ENCODE measurements around the gene VWC2L.

DNA sequence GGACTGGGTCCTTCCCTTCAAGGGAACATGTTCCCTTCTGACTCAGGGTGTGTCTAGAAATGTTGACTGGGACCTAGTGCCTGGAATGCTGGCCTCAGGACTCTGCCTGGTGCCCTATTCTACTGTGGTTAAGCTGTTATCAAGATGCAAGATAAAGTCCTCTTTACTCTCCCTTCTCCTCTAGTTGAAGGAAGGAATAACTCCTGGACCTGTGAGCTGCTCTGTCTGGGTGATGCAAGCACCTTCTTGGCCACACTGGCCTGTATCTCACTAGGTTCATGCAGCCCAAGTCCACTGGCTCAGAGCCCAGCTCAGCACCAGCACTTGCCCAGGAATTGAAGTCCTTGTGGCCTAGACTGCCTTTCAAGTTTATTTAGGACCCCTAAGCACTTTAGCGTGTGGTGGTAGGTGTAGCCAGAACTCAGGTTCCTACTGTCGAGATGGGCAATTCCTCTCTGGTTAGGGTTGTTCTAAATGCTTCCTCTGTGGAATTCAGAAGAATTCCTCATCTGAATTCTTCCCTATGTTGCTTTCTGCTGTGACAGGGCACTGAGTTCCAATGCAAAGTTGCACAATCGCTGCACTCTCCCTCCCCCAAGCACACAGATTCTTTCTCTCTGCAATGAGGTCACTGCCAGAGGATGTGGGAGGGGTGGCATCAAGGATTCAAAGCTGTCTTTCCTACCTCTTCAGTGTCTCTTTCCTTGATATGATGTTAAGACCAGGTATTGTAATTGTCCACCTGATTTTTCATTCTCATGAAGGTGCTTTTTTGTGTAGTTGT lies 54.7 kb downstream of the VWC2L start:
- TF ChIP-seq, protein P1, sequence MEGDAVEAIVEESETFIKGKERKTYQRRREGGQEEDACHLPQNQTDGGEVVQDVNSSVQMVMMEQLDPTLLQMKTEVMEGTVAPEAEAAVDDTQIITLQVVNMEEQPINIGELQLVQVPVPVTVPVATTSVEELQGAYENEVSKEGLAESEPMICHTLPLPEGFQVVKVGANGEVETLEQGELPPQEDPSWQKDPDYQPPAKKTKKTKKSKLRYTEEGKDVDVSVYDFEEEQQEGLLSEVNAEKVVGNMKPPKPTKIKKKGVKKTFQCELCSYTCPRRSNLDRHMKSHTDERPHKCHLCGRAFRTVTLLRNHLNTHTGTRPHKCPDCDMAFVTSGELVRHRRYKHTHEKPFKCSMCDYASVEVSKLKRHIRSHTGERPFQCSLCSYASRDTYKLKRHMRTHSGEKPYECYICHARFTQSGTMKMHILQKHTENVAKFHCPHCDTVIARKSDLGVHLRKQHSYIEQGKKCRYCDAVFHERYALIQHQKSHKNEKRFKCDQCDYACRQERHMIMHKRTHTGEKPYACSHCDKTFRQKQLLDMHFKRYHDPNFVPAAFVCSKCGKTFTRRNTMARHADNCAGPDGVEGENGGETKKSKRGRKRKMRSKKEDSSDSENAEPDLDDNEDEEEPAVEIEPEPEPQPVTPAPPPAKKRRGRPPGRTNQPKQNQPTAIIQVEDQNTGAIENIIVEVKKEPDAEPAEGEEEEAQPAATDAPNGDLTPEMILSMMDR (IDR thresholded peaks at IDR 0.05; ENCODE audit: low read depth, low read length, missing input control): no peak
- TF ChIP-seq, protein P2, sequence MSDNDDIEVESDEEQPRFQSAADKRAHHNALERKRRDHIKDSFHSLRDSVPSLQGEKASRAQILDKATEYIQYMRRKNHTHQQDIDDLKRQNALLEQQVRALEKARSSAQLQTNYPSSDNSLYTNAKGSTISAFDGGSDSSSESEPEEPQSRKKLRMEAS (IDR thresholded peaks at IDR 0.05): no peak
- TF ChIP-seq, protein P3, sequence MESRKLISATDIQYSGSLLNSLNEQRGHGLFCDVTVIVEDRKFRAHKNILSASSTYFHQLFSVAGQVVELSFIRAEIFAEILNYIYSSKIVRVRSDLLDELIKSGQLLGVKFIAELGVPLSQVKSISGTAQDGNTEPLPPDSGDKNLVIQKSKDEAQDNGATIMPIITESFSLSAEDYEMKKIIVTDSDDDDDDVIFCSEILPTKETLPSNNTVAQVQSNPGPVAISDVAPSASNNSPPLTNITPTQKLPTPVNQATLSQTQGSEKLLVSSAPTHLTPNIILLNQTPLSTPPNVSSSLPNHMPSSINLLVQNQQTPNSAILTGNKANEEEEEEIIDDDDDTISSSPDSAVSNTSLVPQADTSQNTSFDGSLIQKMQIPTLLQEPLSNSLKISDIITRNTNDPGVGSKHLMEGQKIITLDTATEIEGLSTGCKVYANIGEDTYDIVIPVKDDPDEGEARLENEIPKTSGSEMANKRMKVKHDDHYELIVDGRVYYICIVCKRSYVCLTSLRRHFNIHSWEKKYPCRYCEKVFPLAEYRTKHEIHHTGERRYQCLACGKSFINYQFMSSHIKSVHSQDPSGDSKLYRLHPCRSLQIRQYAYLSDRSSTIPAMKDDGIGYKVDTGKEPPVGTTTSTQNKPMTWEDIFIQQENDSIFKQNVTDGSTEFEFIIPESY (IDR thresholded peaks at IDR 0.05): no peak
- no peak for TF ChIP-seq HNF4A (conservative IDR thresholded peaks at IDR 0.05)
- no peak for TF ChIP-seq YY1 (IDR thresholded peaks at IDR 0.05)
- no peak for TF ChIP-seq TAF1 (conservative IDR thresholded peaks at IDR 0.05)
- TF ChIP-seq RXRA (IDR thresholded peaks at IDR 0.05): no peak
- TF ChIP-seq, protein P4, sequence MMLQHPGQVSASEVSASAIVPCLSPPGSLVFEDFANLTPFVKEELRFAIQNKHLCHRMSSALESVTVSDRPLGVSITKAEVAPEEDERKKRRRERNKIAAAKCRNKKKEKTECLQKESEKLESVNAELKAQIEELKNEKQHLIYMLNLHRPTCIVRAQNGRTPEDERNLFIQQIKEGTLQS (IDR thresholded peaks at IDR 0.05): no peak
- TF ChIP-seq RAD21 (IDR thresholded peaks at IDR 0.05): no peak
- no peak for TF ChIP-seq GABPA (IDR thresholded peaks at IDR 0.05 in 1 of 2, conservative IDR thresholded peaks at IDR 0.05 in 1 of 2)
- no peak for TF ChIP-seq JUND (IDR thresholded peaks at IDR 0.05)
- no peak for TF ChIP-seq SP1 (IDR thresholded peaks at IDR 0.05)
